ENCODE data around the gene CCDC68.

DNA sequence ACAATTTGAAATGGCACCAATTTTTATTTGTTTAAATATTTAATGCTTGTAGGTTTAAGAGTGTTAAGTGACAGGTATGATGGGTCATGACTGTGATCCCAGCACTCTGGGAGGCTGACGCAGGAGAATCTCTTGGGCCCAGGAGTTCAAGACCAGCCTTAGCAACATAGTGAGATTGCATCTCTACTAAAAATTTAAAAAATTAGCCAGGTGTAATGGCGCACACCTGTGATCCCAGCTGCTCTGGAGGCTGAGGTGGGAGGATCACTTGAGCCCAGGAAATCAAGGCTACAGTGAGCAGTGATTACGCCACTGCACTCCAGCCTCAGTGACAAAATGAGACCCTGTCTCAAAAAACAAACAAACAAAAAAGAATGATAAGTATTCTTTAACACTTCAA lies 43.0 kb upstream of the CCDC68 start:
- TF ChIP-seq, protein P1, sequence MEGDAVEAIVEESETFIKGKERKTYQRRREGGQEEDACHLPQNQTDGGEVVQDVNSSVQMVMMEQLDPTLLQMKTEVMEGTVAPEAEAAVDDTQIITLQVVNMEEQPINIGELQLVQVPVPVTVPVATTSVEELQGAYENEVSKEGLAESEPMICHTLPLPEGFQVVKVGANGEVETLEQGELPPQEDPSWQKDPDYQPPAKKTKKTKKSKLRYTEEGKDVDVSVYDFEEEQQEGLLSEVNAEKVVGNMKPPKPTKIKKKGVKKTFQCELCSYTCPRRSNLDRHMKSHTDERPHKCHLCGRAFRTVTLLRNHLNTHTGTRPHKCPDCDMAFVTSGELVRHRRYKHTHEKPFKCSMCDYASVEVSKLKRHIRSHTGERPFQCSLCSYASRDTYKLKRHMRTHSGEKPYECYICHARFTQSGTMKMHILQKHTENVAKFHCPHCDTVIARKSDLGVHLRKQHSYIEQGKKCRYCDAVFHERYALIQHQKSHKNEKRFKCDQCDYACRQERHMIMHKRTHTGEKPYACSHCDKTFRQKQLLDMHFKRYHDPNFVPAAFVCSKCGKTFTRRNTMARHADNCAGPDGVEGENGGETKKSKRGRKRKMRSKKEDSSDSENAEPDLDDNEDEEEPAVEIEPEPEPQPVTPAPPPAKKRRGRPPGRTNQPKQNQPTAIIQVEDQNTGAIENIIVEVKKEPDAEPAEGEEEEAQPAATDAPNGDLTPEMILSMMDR (conservative IDR thresholded peaks at IDR 0.05 in 1 of 2, IDR thresholded peaks at IDR 0.05 in 1 of 2; ENCODE audit: low read depth in 1 of 2, low read length in 2 of 2), result no peak
- TF ChIP-seq EZH2 (IDR thresholded peaks at IDR 0.05; ENCODE audit: low read length, missing control alignments), result no peak
